Dedifferentiated amniotic fluid mesenchymal stem cell (primary cell): ENCODE results near the gene TEAD2.

Experiments used
- DNase-seq: peaks from one replicate; pipeline ENCODE4 v3.0.0-alpha.2; 2016; ENCODE audit errors: extremely low spot score

The TEAD2 gene

DNA sequence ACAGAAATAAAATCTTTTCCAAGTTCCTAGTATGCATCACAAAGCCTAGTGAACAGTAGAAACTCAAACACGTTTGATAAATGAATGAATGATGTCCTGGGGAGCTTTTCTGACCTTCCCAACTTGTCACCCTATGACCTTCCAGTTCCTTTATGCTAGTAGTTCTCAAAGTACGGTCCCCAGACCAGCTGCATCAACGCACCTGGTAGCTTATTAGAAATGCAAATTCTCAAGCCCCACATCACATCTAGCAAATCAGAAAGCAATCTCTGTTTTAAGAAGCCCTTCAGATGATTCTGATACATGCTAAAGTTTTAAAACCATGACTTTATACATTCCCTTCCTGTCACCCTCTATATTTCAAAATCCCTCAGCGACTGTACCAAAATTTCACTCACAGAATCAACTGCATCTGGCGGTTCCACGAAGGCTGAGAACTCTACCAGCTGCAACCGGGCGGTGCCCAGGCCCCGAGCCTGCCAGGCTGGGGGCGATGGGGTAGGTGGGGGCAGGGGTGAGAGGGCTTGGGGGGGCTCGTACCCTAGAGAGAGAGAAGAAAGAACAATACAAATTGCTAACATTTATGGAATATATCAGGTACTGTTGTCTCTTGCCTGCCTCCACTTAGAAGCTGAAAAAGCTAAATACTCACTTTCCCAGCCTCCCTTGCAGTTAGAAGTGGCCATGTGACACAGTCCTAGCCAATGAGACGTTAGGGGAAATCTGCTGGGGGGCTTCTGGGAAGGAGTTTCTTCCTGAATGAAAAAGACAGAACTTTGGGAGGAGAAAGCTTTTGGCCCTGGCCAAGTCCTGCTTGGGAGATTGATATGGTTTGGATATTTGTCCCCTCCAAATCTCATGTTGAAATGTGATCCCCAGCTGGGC lies 13.7 kb downstream of the TEAD2 start:
- no peak for DNase-seq

DNA sequence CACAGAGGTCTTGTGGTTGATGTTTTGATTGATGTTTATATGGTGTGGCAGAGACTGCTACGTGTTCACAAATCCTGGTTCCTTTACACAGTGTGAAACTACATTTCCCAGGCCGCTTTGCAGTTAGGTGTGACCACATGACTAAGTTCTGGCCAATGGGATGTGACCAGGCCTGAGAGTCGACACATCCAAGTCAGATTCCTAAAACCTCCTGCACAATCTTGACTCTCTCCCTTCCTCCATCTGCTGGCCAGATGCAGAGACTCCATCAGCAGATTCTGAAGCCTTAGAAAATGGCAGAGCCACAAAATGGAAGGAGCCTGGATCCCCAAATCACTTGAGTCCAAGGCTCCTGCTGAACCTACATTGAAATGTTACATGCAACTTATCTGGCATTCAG lies 14.4 kb downstream of the TEAD2 start:
- no peak for DNase-seq

DNA sequence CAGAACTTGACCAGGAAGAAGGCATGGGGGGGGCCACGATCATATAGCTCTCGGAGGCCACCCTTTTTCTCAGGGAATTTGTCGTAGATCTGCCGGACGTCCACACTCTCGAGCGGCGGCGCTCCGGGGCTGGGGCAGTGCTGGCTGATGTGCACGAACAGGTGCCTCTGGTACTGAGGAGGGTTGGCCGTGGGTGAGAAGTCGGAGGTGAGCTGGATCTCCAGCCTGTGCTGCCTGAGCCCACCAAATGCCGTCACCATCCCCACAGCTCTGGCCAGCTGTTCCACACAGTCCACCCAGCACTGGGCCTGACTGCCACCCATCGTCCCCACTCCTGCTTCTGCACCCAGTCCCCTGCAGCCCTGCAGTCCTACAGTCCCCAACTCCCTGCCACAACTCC lies 15.0 kb downstream of the TEAD2 start:
- DNase-seq = no peak

DNA sequence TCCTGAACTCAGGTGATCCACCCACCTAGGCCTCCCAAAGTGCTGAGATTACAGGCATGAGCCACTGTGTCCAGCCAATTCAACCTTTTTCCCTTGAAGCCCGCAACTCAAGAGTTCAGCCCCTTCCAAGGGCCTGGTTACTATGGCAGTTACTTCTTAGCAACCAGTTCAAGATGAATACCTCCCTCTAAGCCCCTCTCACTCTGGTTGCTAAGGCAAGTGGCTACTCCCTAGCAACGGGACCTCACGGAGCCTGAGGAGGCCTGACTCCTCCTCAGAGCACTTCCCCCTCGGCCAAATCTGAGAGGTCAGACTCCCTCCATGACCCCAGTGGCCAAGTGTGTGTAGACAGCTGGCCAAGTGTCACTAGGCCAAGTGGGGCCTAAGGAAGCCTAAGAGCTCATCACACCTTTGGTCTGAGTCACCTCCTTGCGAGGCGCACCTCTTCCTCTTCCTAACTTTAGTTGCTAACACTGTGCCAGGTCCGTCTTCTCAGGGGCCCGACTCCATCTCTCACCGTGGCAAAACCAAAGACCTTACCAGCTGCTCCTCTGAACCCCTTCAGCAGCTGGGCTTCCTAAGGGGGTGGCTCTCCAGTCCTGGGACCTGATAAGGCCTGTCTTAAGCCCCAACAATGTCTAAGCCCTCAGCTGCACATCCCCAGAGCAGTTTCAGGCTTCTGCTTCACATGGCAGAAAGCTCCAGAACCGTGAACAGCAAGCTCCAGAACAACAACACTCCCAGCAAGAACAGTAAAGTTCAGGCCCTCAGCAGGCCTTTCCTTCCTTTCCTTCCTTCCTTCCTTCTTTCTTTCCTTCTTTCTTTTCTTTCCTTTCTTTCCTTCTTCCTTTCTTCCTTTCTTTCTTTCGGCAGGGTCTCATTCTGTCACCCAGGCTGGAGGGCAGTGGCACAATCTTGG lies 17.5 kb downstream of the TEAD2 start:
- no peak for DNase-seq

DNA sequence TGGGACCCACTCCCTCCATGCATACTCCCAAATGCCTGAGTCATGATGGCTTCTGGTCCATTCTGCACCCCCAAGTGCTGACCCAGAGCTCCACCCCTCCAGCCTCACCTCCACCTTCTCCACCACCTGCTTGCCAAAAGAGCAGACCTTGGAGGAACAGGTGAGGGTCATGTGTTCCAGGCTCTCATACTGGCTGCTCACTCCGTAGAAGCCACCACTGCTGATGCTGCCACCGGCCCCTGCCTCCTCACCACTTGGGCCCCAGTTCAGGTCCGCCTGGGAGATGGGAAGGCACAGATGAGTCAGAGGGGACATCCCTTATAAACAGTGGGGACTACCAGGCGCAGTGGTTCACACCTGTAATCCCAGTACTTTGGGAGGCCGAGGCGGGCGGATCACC lies 19.1 kb downstream of the TEAD2 start:
- DNase-seq = no peak

DNA sequence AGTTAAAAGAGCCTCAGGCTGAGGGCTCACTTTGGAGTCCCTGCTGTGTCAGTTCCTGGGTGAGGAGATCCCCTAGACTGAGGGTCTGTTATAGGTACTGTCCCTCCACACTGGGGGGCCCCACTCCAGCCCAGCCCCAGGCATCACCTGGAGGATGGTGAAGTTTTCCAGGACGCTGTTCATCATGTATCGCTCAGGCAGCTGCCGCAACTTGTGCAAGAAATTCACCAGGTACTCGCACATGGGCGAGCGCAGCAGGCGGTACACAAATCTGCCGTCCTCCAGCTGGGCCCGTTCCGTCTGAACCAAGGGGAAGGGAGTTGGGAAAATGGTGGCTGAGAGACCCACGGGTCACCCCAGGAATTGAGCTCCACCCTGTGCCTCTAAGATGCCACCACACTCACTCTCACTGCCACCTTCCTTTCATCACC lies 19.9 kb downstream of the TEAD2 start:
- DNase-seq = no peak

DNA sequence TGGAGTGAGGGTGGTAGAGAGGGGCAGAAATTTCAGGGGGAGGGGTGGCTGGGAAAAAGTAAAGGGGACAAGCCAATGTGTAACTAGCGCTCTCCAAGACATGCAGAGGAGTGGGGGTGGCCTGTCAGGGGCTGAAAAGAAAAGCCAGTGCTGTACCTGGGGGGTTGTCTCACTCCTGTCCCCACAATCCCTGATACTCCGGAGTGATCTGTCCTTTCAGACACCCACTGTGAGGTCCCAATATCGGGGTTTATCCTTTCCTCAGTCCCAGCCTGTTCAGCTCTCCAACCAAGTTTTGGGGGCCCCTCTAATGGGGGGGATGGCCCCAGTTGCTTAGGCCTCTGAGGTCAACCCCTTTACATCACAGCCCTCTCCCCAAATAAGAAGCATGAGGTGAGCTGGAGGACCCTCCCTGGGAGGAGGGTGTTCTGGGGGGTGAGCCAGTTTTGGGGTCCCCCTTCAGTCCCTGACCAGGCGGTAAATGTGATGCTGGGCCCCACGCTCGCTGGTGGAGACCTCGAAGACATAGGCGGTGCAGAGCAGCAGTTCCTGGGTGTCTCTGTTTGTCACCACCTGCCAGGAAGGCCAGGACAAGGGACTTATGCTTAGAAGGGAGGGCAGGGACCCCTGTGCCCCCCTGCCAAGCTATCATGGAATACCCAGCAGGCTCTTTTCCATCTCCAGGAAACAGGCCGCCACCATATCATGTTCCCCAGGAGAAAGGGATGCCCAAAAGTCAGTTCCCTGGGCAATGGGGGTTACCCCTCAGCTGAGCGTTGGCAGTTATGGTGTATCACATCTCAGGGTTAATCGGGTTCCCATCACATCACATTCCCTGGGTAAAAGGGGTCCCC lies 21.1 kb downstream of the TEAD2 start:
- no peak for DNase-seq

DNA sequence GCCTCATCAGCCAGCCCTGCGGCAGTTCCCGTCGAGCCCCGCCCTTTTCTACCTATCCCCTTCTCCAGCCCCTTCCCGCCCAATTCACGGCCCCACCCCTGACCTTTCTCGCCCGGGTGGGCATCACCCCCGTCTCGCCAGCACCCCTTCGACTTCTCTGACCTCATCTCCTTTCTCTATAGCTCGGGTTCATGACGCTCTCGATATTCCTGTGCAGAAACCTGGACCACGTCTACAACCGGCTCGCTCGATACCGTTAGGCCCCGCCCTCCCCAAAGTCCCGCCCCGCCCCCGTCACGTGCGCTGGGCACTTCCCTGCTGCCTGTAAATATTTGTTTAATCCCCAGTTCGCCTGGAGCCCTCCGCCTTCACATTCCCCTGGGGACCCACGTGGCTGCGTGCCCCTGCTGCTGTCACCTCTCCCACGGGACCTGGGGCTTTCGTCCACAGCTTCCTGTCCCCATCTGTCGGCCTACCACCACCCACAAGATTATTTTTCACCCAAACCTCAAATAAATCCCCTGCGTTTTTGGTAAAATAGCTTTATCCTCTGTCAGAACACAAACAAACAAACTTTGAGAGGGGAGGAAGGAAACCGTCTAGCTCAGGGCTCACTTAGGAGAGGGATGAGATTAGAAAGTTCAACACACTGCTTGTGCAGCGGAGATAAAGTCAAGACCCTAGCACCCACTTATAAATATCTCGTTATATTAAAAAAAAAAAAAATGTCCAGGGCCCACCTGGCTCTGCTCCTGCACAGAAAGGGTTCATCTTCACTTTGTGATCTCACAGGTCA lies 21.9 kb downstream of the TEAD2 start:
- no peak for DNase-seq

DNA sequence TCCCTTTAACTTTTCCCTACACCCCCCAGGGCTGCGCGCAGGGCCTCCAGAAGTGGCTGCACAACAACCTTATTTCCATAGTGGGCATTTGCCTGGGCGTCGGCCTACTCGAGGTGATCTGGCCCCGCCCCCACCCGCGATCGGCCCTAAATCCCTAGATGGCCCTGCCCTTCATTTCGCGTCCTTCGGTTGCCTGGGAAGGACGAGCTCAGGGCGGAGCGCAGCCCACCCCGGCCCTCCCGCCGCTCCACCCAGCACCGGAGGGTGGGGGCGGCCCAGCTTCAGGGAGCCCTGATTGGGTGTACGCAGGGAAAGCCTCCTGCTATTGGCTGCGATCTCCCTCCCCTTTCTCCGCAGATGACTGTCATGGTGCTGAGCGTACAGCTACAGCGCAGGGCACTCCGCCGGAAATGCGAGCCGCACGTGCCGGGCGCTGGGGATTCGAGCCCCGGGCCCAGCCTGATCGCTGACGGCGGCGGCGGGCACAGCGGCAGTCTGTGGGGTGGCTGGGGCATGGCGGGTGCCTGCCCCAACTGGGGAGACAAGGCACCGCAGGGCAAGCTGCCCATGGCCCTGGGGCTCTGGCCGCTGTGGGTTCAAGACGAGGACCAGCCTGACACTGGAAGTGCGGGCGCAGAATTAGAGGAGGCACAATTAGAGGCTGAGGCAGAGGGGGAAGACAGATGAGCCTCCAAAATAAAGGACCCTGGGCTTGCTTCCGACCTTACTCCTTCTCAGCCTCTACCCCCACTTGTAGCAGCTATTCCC lies 22.7 kb downstream of the TEAD2 start:
- no peak for DNase-seq

DNA sequence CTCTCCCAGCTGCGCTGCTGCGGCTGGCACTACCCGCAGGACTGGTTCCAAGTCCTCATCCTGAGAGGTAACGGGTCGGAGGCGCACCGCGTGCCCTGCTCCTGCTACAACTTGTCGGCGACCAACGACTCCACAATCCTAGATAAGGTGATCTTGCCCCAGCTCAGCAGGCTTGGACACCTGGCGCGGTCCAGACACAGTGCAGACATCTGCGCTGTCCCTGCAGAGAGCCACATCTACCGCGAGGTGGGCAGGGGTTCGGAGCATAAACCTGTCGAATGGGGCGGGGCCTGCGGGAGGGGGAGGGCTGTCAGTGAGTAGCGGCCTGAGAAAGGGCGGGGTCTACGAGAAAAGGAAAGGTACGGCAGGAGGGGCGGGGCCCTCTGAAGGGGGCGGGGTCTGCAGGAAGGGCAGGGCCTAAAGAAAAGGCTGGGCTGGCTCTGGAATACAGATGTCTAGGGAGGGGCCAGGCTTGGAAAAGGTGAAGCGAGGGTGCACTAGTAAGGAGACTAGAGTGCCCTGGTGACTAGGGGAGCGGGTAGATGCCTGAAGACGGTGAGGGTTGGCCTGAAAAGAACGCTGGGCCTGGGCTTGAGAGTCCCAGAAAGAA lies 23.4 kb downstream of the TEAD2 start:
- no peak for DNase-seq

DNA sequence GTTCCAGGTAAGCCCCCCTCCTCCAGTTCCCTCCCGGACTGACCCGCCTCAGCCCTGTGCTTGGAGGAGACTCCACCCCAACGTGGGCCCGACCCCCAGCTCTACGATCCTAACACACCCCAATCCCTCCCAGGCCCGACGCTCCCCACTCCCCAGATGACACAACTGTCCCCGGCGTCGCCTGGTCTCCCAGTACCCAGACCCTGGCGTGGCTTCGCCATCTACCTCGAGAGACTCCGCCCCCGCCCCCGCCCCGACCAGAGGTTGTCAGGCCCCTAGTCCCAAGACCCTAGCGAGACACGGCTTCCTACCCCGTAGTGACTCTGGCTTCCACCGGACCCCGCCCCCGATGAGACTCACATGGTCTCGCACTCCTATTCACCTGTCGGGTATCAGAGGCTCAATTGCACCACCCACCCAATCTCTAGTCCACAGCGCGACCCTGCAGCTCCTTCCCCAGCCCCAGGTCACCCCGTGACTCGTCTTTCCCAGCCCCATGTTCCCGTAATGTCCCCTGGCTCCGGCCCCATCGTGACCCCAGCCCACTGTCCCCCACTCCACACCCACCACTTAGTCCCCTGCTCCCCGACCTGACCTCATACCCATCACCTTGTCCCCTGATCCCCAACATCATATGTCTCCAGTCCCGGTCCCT lies 24.1 kb downstream of the TEAD2 start:
- no peak for DNase-seq

DNA sequence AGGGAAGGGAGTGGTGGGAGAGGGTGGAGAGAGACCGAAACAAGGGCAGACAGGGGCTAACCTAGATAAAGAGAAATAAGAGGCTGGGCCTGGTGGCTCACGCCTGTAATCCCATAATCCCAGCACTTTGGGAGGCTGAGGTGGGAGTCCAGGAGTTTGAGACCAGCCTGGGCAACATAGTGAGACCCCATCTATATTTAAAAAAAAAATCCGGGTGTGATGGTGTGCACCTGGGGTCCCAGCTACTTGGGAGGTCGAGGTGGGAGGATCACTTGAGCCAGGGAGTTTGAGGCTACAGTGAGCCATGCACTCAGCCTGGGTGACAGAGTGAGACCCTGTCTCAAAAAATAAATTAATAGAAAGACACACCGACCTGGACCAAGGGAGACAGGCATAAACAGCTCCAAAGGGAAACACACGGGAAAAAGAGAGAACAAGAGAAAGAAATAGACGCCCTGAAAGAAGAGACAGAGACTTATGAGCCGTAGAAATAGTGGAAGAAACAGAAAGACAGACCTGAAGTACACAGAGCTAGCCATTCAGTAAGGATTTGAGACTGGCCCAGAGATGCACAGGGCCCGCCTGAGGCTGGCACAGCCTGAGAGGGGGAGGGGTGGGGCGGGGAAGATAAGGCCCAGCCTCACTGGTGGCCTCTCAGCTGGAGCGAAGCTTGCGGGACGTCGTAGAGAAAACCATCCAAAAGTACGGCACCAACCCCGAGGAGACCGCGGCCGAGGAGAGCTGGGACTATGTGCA lies 24.8 kb downstream of the TEAD2 start:
- DNase-seq = no peak

DNA sequence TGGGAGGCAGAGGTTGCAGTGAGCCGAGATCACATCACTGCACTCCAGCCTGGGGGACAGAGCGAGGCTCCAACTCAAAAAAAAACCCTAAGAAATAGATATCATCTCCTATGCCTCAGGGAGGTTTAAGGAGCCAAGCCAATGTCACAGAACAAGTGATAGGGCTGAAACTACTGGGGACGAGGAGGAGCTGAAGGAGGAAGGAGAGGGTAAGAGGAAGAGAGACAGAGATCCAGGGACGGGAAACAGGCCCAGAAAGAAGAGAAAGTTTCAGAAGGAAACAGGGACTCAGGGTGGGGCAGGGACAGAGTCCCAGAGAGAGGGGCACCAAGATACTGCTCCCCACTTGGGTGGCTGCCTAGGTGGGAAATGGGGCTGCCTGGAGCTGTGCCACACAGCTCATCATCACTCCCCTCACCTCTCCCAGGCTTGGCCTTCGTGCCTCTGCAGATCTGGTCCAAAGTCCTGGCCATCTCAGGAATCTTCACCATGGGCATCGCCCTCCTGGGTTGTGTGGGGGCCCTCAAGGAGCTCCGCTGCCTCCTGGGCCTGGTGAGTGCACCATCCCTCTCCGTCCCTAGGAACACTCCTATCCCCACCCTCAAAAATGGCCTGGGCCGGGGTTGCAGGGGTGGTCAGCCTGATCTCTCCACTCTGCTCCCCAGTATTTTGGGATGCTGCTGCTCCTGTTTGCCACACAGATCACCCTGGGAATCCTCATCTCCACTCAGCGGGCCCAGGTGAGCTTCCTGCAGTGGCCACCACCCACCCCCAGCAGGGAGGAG lies 25.5 kb downstream of the TEAD2 start:
- no peak for DNase-seq

DNA sequence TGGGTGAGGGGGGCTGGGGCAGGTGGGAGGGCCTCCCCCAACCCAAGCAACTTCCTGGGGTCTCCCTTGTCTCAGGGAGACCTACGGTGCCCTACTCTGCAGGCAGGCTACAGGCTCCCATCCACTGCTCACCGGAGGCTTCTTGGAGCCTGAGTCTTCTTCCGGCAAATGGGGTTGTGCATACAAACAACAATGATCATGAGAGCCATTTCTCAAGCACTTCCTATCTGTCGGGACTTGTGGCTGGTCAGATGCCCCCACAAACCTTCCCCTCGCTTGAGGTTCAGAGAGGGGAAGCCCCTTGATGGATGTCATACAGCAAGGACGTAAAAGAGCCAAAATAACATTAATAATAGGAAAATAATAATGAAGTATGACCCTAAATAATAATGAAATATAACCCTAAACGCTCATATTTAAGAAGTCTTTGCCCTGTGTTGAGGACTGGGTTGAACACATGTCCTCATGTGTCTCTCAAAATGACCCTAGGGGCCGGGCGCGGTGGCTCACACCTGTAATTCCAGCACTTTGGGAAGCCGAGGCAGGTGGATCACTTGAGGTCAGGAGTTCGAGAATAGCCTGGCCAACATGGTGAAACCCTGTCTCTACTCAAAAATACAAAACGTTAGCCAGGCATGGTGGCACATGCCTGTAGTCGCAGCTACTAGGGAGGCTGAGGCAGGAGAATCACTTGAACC lies 26.3 kb downstream of the TEAD2 start:
- no peak for DNase-seq

DNA sequence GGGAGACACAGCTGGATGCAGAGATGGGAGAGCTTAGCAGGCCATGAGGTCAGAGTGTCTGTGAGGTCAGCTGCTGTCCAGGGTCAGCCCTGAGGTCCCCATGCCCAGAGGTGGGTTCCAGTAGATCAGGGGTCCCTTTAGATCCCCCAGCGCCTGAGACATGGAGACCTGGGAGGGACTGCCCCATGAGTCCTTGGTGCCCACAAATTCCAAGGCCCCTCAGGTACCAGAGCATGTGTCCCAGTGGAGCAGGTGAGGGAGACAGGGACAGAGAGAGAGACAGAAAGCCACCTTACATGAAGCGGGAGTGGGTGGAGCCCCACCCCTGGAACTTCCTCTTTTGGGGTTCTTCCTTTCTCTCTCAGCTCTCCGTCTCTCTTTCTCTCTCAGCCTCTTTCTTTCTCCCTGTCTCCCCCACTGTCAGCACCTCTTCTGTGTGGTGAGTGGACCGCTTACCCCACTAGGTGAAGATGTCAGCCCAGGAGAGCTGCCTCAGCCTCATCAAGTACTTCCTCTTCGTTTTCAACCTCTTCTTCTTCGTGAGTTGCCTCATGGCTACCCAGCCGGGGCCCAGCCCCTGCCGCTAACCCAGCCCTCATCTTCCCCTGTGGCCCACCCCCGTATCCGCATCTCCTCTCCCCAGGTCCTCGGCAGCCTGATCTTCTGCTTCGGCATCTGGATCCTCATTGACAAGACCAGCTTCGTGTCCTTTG lies 27.0 kb downstream of the TEAD2 start, which contains the start of gene CD37:
Gene CD37, plus strand, starts transcription at position 336 of the 713 bp plus-strand sequence. Its CDS starts 135 bp downstream, at position 471.
- DNase-seq = no peak

DNA sequence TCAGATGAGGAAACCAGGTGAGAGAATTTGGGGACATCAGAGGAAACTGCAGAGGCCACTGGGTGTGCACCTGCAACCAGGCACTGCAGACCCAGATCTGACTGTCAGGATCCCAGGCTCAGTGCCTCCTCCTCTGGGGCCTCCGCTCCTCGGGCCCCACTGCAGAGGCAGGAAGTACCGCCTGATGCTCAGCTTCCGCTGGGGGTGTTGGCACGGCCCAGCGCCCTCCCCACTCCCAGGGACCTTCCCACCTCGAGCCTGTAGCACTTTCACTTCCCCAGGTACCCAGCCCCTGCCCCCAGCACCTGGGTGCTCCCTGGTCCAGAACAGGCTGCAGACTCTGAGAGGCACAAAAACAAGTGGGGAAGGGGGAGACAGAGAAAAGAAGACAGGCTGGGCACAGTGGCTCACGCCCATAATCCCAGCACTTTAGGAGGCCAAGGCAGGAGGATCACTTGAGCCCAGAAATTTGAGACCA lies 28.4 kb downstream of the TEAD2 start:
- DNase-seq = no peak
